Measurements from ENCODE around the gene CEP170B. TPM values are rescaled to one million over a fixed set of nuclear protein-coding genes. Genes with fewer than 3 reads are reported as not detected.
"Not testable (repeated sequence)": the region's sequence is repeated elsewhere in the genome, so short reads cannot be mapped to it uniquely, and the experiment has no call there.

Gene CEP170B
- total and polyA plus RNA-seq, 2 donors (not counting 3 experiments of a cell fraction or from before 2014, with no cell fraction given) = 13.9 to 38.6 TPM

GRCh38 chr14:104942586-104942985, 77.5 kb downstream of the CEP170B start:
- no peaks in the 10 kb centered on the region for H3K27me3 ChIP-seq (ENCODE audit: control insufficient read depth in 2 of 2, insufficient read depth in 2 of 2, low read length in 2 of 2)
- no peak overlapping the region for H3K4me2 ChIP-seq (ENCODE audit: insufficient read depth, low read length)
- DNase-seq (ENCODE audit: low read depth, low spot score) = no peak
- TF ChIP-seq GATA2 (IDR thresholded peaks at IDR 0.05; ENCODE audit: insufficient read depth, insufficient read length, low read depth, low read length) = no peak
- no peak for TF ChIP-seq CTCF (IDR thresholded peaks at IDR 0.05; ENCODE audit: extremely low read depth in 1 of 2, insufficient read depth in 1 of 2, low read depth in 1 of 2, low read length in 2 of 2)
- TF ChIP-seq FOS (IDR thresholded peaks at IDR 0.05; ENCODE audit: borderline replicate concordance, insufficient read depth, low read length) = no peak
- TF ChIP-seq JUN (IDR thresholded peaks at IDR 0.05; ENCODE audit: borderline replicate concordance, insufficient read depth, insufficient read length, low read depth) = no peak
- TF ChIP-seq MYC (IDR thresholded peaks at IDR 0.05; ENCODE audit: low read depth, low read length) = no peak
- TF ChIP-seq EZH2 (IDR thresholded peaks at IDR 0.05; ENCODE audit: borderline replicate concordance, low read depth, low read length, severe bottlenecking) = no peak
- TF ChIP-seq POLR2AphosphoS5 (IDR thresholded peaks at IDR 0.05; ENCODE audit: insufficient read depth, low read depth, low read length) = no peak
- no peak for TF ChIP-seq MAX (IDR thresholded peaks at IDR 0.05; ENCODE audit: insufficient read depth, insufficient read length)
- TF ChIP-seq POLR2A (IDR thresholded peaks at IDR 0.05; ENCODE audit: low read depth, low read length) = no peak
- H3K79me2 ChIP-seq (ENCODE audit: control insufficient read depth, insufficient read depth, low read length) = no peaks in the 10 kb centered on the region
- no peaks in the 10 kb centered on the region for H3K4me1 ChIP-seq (ENCODE audit: control insufficient read depth, extremely low read depth, insufficient read depth, low read length)
- H3K9ac ChIP-seq (replicated peaks; ENCODE audit: extremely low read depth, insufficient read depth, low read length) = no peak overlapping the region
- H2AFZ ChIP-seq (ENCODE audit: low read depth, low read length) = no peak overlapping the region
- H3K27ac ChIP-seq (ENCODE audit: insufficient read depth, low read depth, low read length) = no peak overlapping the region
- H3K4me3 ChIP-seq (replicated peaks in 1 of 3; ENCODE audit: insufficient read depth in 1 of 3, low read depth in 1 of 3, low read length in 3 of 3) = no peak overlapping the region
- H3K9me3 ChIP-seq (replicated peaks; ENCODE audit: control insufficient read depth, insufficient read depth, low read length) = no peaks in the 10 kb centered on the region
- ChIA-PET CTCF (interaction anchor here (1.4 kb wide), 1 partner anchor 9 kb away, joined by 3 read pairs; no protein-coding TSS in a partner anchor), POLR2A (no interaction called here)
- FAIRE-seq = no peak
- no peaks in the 10 kb centered on the region for H3K9me1 ChIP-seq (replicated peaks; ENCODE audit: control insufficient read depth, extremely low read depth, insufficient read depth, low read length)
- BruUV-seq (replicated peaks) = no TSS peak
- intact Hi-C loops (cut with micrococcal nuclease) = no loop called here
- dilution Hi-C loops (cut with MboI; ENCODE audit: extremely low pct_ligation_motif_present, low sequenced_read_pairs) = no loop called here
- no peaks in the 10 kb centered on the region for H4K20me1 ChIP-seq (replicated peaks; ENCODE audit: control insufficient read depth, extremely low read depth, insufficient read depth, low read length)
- peaks cover 0 to 3% of the 10 kb centered on the region in 2 experiments for H3K36me3 ChIP-seq (ENCODE audit: control insufficient read depth in 2 of 2, extremely low read depth in 1 of 2, insufficient read depth in 2 of 2, low read length in 2 of 2)

GRCh38 chr14:104943216-104944015, 78.3 kb downstream of the CEP170B start:
- H3K79me2 ChIP-seq (ENCODE audit: control insufficient read depth, insufficient read depth, low read length); BruUV-seq (replicated peaks); H3K9ac ChIP-seq (replicated peaks; ENCODE audit: extremely low read depth, insufficient read depth, low read length); dilution Hi-C loops (cut with MboI; ENCODE audit: extremely low pct_ligation_motif_present, low sequenced_read_pairs); POLR2A ChIA-PET; H3K9me1 ChIP-seq (replicated peaks; ENCODE audit: control insufficient read depth, extremely low read depth, insufficient read depth, low read length); intact Hi-C loops (cut with micrococcal nuclease); FAIRE-seq; H3K4me1 ChIP-seq (ENCODE audit: control insufficient read depth, extremely low read depth, insufficient read depth, low read length); H3K9me3 ChIP-seq (replicated peaks; ENCODE audit: control insufficient read depth, insufficient read depth, low read length); H2AFZ ChIP-seq (ENCODE audit: low read depth, low read length); DNase-seq (ENCODE audit: low read depth, low spot score); H3K4me2 ChIP-seq (ENCODE audit: insufficient read depth, low read length); H3K27ac ChIP-seq (ENCODE audit: insufficient read depth, low read depth, low read length); H3K4me3 ChIP-seq (replicated peaks in 1 of 3; ENCODE audit: insufficient read depth in 1 of 3, low read depth in 1 of 3, low read length in 3 of 3); H3K36me3 ChIP-seq (ENCODE audit: control insufficient read depth in 2 of 2, extremely low read depth in 1 of 2, insufficient read depth in 2 of 2, low read length in 2 of 2); H4K20me1 ChIP-seq (replicated peaks; ENCODE audit: control insufficient read depth, extremely low read depth, insufficient read depth, low read length); H3K27me3 ChIP-seq (ENCODE audit: control insufficient read depth in 2 of 2, insufficient read depth in 2 of 2, low read length in 2 of 2): not testable (repeated sequence)
- CTCF ChIA-PET = interaction anchor here (1.4 kb wide), 1 partner anchor 10 kb away, joined by 3 read pairs; no protein-coding TSS in a partner anchor
